ENCODE data around the gene FBXL15. TPM values are rescaled to one million over a fixed set of nuclear protein-coding genes. Genes with fewer than 3 reads are reported as not detected.

Gene FBXL15
- total and polyA plus RNA-seq, 2 donors (not counting 3 experiments of a cell fraction or from before 2014, with no cell fraction given), result 9.9 to 15.3 TPM

DNA sequence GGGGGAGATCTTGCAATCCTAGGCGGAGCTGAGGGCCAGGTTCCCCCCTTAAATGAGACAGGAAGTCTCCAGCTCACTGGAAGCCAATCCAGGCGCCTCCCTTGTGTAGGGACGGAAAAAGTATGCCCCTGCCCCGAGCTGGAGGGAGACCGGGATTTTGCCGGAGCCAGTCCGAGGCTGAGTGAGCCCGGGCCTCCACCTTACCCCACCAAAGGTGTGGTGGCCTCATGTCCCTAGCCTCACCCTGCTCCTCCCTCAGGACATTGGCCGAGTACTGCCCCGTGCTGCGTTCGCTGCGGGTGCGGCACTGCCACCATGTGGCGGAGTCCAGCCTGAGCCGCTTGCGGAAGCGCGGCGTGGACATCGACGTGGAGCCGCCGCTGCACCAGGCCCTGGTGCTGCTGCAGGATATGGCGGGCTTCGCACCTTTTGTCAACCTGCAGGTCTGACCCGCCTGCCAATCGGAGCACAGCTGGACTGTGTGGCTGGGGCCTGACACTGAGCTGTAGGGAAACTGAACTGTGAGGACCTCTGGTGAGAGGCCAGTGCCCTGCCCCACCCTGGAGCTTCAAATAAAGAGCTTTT, 2.0 kb downstream of the FBXL15 start:
- Histone ChIP-seq H3K36me3 (ENCODE audit: control insufficient read depth in 2 of 2, extremely low read depth in 1 of 2, insufficient read depth in 2 of 2, low read length in 2 of 2) (peaks cover 0 to 9% of the 10 kb centered on the region in 2 experiments), H3K4me1 (ENCODE audit: control insufficient read depth, extremely low read depth, insufficient read depth, low read length) (peaks cover 20% of the 10 kb centered on the region), H3K4me2 (ENCODE audit: insufficient read depth, low read length) (peak overlapping the region; percentile 67), H3K9ac (replicated peaks; ENCODE audit: extremely low read depth, insufficient read depth, low read length) (no peak overlapping the region), H3K79me2 (ENCODE audit: control insufficient read depth, insufficient read depth, low read length) (no peaks in the 10 kb centered on the region), H2AFZ (ENCODE audit: low read depth, low read length) (no peak overlapping the region), H4K20me1 (replicated peaks; ENCODE audit: control insufficient read depth, extremely low read depth, insufficient read depth, low read length) (no peaks in the 10 kb centered on the region), H3K9me3 (replicated peaks; ENCODE audit: control insufficient read depth, insufficient read depth, low read length) (no peaks in the 10 kb centered on the region), H3K4me3 (replicated peaks in 1 of 3; ENCODE audit: insufficient read depth in 1 of 3, low read depth in 1 of 3, low read length in 3 of 3) (peak overlapping the region in 2 of 3 experiments; percentile 70 to 73), H3K27me3 (ENCODE audit: control insufficient read depth in 2 of 2, insufficient read depth in 2 of 2, low read length in 2 of 2) (peaks cover 3 to 7% of the 10 kb centered on the region in 2 experiments), H3K9me1 (replicated peaks; ENCODE audit: control insufficient read depth, extremely low read depth, insufficient read depth, low read length) (no peaks in the 10 kb centered on the region), H3K27ac (ENCODE audit: insufficient read depth, low read depth, low read length) (no peak overlapping the region)
- CTCF ChIA-PET, result interaction anchor here (0.6 to 6.5 kb wide), 19 partner anchors 8 to 253 kb away, joined by 3 to 74 read pairs (median 7); partner anchors contain the start of genes C10orf95, CUEDC2, ELOVL3 and NFKB2
- POLR2A ChIA-PET, result interaction anchor here (0.6 to 0.9 kb wide), 3 partner anchors 80 to 253 kb away, joined by 3 to 4 read pairs (median 3); partner anchors contain the start of gene ACTR1A
- FAIRE-seq (peak; percentile 89), DNase-seq (ENCODE audit: low read depth, low spot score) (peak; percentile 73)
- no TSS peak for BruUV-seq (replicated peaks)
- intact Hi-C loops (cut with micrococcal nuclease), result loop anchor here (1.0 to 5.0 kb wide), 8 partner anchors 10 to 253 kb away; partner anchors contain the start of genes ACTR1A, CUEDC2 and SUFU
- dilution Hi-C loops (cut with MboI; ENCODE audit: extremely low pct_ligation_motif_present, low sequenced_read_pairs), result no loop called here
- TF ChIP-seq, protein P1, sequence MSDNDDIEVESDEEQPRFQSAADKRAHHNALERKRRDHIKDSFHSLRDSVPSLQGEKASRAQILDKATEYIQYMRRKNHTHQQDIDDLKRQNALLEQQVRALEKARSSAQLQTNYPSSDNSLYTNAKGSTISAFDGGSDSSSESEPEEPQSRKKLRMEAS (IDR thresholded peaks at IDR 0.05; ENCODE audit: insufficient read depth, insufficient read length), result no peak
- TF ChIP-seq GATA2 (IDR thresholded peaks at IDR 0.05; ENCODE audit: insufficient read depth, insufficient read length, low read depth, low read length) (no peak), POLR2AphosphoS5 (IDR thresholded peaks at IDR 0.05; ENCODE audit: insufficient read depth, low read depth, low read length) (peak; percentile 55), EZH2 (IDR thresholded peaks at IDR 0.05; ENCODE audit: borderline replicate concordance, low read depth, low read length, severe bottlenecking) (no peak), FOS (IDR thresholded peaks at IDR 0.05; ENCODE audit: borderline replicate concordance, insufficient read depth, low read length) (no peak), JUN (IDR thresholded peaks at IDR 0.05; ENCODE audit: borderline replicate concordance, insufficient read depth, insufficient read length, low read depth) (no peak), MYC (IDR thresholded peaks at IDR 0.05; ENCODE audit: low read depth, low read length) (peak; percentile 69), POLR2A (IDR thresholded peaks at IDR 0.05; ENCODE audit: low read depth, low read length) (peak; percentile 47)
- TF ChIP-seq, protein P2, sequence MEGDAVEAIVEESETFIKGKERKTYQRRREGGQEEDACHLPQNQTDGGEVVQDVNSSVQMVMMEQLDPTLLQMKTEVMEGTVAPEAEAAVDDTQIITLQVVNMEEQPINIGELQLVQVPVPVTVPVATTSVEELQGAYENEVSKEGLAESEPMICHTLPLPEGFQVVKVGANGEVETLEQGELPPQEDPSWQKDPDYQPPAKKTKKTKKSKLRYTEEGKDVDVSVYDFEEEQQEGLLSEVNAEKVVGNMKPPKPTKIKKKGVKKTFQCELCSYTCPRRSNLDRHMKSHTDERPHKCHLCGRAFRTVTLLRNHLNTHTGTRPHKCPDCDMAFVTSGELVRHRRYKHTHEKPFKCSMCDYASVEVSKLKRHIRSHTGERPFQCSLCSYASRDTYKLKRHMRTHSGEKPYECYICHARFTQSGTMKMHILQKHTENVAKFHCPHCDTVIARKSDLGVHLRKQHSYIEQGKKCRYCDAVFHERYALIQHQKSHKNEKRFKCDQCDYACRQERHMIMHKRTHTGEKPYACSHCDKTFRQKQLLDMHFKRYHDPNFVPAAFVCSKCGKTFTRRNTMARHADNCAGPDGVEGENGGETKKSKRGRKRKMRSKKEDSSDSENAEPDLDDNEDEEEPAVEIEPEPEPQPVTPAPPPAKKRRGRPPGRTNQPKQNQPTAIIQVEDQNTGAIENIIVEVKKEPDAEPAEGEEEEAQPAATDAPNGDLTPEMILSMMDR (IDR thresholded peaks at IDR 0.05; ENCODE audit: extremely low read depth in 1 of 2, insufficient read depth in 1 of 2, low read depth in 1 of 2, low read length in 2 of 2), result peak; percentile 88 to 92
